GM19035 (cell line): Measurements from ENCODE around the gene ENOX1.

Experiments used
- ATAC-seq: cut with Tn5 transposase; IDR thresholded peaks from one replicate; pipeline ENCODE4 v1.9.1; 2021; ENCODE audit not compliant: unreplicated experiment

ENOX1 gene

GRCh38 chr13:43401361-43401760 is 385.4 kb downstream of the ENOX1 start:
- no peak for ATAC-seq

- ATAC-seq: no peak
Measured at GRCh38 chr13:43397111-43397510, 389.7 kb downstream of the ENOX1 start.

- ATAC-seq: peak; percentile 9
Measured at GRCh38 chr13:43391036-43391435, 395.7 kb downstream of the ENOX1 start.

GRCh38 chr13:43390619-43391018 is 396.2 kb downstream of the ENOX1 start:
- ATAC-seq: peak; percentile 68

- ATAC-seq: no peak
Measured at GRCh38 chr13:43389983-43390382, 396.8 kb downstream of the ENOX1 start.

GRCh38 chr13:43389573-43389972 is 397.2 kb downstream of the ENOX1 start:
- no peak for ATAC-seq

GRCh38 chr13:43388282-43389034 is 398.3 kb downstream of the ENOX1 start:
- no peak for ATAC-seq

- ATAC-seq: no peak
Measured at GRCh38 chr13:43387880-43388279, 398.9 kb downstream of the ENOX1 start.

- ATAC-seq: no peak
Measured at GRCh38 chr13:43383498-43384165, 403.1 kb downstream of the ENOX1 start.

GRCh38 chr13:43379738-43380137 is 407.0 kb downstream of the ENOX1 start:
- no peak for ATAC-seq

- no peak for ATAC-seq
Measured at GRCh38 chr13:43377973-43378372, 408.8 kb downstream of the ENOX1 start.

- ATAC-seq: no peak
Measured at GRCh38 chr13:43377149-43377548, 409.6 kb downstream of the ENOX1 start.

GRCh38 chr13:43376596-43376995 is 410.2 kb downstream of the ENOX1 start:
- no peak for ATAC-seq

- no peak for ATAC-seq
Measured at GRCh38 chr13:43375797-43376465, 410.8 kb downstream of the ENOX1 start.

- ATAC-seq: no peak
Measured at GRCh38 chr13:43374621-43375020, 412.2 kb downstream of the ENOX1 start.

- ATAC-seq: no peak
Measured at GRCh38 chr13:43373400-43373799, 413.4 kb downstream of the ENOX1 start.

GRCh38 chr13:43370842-43371241 is 415.9 kb downstream of the ENOX1 start:
- ATAC-seq: no peak

GRCh38 chr13:43369319-43369718 is 417.5 kb downstream of the ENOX1 start:
- ATAC-seq: no peak

- ATAC-seq: peak; percentile 58
Measured at GRCh38 chr13:43368003-43368402, 418.8 kb downstream of the ENOX1 start.

GRCh38 chr13:43365039-43365344 is 421.8 kb downstream of the ENOX1 start:
- ATAC-seq: no peak

GRCh38 chr13:43364210-43365038 is 422.3 kb downstream of the ENOX1 start:
- ATAC-seq: no peak
